Mammary epithelial cell (primary cell): Measurements from ENCODE around the gene CRTC2.

ENCODE experiments used
- EZH2 ChIP-seq: IDR thresholded peaks from 2 replicates; pipeline ENCODE4 v1.6.1; 2012; ENCODE audit warnings: low read length, inconsistent platforms, borderline replicate concordance
- TF ChIP-seq, protein P1 (sequence below), 2 donors: IDR thresholded peaks in 1 of 2; conservative IDR thresholded peaks in 1 of 2; 2 replicates each; pipeline ENCODE4 v1.5.1; 2011 to 2012; ENCODE audit warnings: inconsistent platforms in 2 of 2, low read length in 2 of 2, mild to moderate bottlenecking in 2 of 2, control low read depth in 1 of 2, low read depth in 1 of 2; ENCODE audit not compliant: insufficient read depth in 1 of 2; ENCODE audit errors: extremely low read depth in 1 of 2

DNA sequence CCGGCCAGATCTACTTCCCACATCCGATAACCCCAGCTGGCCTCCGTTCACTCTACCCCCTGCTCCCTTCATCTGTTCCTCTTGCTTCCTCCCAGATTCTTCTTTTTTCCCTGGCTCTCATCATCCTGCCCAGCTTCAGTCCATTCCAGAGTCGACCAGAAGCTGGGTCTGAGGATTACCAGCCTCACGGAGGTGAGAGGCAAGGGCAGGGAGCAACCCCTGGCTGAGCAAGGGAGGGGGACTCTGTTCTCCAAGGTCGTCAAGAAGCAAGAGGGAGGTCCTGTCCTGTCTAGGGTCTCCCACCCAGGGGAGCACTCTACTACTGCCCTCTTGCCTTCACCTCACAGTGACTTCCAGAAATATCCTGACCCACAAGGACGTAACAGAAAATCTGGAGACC, 15.1 kb upstream of the CRTC2 start:
- TF ChIP-seq, protein P1, sequence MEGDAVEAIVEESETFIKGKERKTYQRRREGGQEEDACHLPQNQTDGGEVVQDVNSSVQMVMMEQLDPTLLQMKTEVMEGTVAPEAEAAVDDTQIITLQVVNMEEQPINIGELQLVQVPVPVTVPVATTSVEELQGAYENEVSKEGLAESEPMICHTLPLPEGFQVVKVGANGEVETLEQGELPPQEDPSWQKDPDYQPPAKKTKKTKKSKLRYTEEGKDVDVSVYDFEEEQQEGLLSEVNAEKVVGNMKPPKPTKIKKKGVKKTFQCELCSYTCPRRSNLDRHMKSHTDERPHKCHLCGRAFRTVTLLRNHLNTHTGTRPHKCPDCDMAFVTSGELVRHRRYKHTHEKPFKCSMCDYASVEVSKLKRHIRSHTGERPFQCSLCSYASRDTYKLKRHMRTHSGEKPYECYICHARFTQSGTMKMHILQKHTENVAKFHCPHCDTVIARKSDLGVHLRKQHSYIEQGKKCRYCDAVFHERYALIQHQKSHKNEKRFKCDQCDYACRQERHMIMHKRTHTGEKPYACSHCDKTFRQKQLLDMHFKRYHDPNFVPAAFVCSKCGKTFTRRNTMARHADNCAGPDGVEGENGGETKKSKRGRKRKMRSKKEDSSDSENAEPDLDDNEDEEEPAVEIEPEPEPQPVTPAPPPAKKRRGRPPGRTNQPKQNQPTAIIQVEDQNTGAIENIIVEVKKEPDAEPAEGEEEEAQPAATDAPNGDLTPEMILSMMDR (conservative IDR thresholded peaks at IDR 0.05 in 1 of 2, IDR thresholded peaks at IDR 0.05 in 1 of 2; ENCODE audit: extremely low read depth in 1 of 2, insufficient read depth in 1 of 2, low read depth in 1 of 2, low read length in 2 of 2): no peak
- TF ChIP-seq EZH2: no peak
